ENCODE measurements around the gene PERM1.
"Not testable (repeated sequence)": the region's sequence is repeated elsewhere in the genome, so short reads cannot be mapped to it uniquely, and the experiment has no call there.

Gene PERM1

DNA sequence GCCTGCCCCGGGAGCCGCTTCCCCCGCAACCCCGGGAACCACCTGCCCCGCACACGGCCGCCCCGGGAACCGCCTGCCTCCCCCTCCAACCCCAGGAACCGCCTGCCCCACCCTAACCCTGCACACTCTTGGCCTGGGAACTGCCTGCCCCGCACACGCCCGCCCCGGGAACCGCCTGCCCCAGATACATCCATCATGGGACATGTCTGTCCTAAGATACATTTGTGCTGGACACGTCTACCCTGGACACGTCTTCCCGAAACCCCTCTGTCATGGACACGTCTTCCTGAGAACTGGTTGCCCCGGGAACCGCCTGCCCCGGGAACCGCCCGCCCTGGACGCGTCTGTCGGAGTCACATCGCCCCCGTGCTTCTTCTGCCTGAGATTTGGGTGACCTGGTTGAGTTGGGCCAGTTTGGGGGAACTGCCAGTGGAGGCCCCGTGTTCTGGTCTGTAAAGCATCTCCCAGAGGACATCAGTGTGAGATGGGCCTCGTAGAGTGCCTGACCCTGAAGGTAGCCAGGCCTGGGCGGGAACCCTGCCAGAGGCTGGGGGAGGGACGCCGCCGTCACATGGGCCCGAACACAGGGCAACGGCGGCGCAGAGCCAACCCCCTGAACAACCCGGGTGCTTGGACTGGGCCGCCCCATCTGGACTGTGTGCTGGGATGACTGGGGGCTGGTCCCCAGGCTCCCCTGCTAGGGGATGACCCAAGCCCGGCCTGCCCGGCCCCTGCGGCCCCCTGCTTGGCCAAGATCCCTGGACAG is 3.6 kb downstream of the PERM1 start:
- no peak for DNase-seq

DNA sequence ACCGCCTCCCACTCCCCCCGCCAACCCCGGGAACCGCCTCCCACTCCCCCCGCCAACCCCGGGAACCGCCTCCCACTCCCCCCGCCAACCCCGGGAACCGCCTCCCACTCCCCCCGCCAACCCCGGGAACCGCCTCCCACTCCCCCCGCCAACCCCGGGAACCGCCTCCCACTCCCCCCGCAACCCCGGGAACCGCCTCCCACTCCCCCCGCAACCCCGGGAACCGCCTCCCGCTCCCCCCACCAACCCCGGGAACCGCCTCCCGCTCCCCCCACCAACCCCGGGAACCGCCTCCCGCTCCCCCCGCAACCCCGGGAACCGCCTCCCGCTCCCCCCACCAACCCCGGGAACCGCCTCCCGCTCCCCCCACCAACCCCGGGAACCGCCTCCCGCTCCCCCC is 5.1 kb downstream of the PERM1 start:
- DNase-seq, result not testable (repeated sequence)

DNA sequence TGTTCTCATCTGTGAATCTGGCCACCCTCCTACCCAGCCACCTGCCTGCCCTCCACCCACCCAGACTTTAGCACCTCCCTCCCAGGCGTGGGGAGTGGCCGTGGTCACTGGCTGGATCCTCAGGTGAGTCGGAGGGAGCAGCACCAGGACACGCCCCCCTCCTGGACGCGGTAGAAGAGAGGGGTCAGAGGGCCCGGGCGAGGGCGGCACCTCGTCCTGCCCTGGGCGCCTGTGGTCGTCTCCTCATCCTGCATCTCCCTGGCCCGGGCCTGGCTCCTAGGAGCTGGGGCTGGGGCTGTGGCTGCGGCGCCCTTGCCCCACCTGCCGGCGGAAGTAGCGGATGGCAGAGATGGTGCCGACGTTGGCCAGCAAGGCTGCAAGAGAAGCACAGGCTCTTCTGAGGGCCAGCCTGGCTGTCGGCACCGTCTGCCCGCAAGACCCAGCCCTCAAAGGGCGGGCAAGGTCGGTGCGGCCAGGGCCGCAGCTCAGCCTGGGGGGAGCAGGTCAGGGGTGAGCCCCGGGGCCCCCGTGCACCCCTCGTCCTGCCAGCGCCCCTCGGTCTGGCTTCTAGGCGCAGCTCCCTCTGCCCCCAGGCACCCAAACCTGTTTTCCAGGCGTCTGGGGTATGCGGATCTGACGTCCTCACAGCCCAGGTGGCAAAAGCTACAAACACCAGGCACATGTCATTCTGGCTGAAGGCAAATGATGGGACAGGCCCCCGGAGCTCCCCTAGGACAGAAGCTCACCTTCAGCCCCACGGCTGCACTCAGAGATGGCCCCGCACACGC is 5.8 kb downstream of the PERM1 start:
- DNase-seq, result peak; percentile 39 to 49

DNA sequence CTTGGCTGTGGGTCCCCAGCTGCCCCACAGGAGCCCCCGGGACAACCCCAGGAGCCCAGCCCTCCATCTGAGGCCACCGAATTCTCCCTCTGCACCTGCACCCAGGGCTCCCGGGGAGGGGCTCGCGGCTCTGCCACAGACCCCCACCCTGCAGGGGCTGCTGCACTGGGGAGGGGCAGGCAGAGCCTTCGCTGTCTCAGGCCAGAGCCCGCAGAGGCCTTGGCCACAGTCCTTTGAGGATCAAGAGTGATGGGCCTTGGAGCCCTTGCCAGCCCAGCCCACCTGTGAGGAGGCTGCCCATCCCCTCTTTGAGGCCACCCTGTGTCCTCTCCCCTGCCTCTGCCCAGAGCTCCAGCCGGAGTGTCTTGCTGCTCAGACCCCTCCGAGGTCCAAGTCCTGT is 6.5 kb downstream of the PERM1 start:
- DNase-seq, result no peak

DNA sequence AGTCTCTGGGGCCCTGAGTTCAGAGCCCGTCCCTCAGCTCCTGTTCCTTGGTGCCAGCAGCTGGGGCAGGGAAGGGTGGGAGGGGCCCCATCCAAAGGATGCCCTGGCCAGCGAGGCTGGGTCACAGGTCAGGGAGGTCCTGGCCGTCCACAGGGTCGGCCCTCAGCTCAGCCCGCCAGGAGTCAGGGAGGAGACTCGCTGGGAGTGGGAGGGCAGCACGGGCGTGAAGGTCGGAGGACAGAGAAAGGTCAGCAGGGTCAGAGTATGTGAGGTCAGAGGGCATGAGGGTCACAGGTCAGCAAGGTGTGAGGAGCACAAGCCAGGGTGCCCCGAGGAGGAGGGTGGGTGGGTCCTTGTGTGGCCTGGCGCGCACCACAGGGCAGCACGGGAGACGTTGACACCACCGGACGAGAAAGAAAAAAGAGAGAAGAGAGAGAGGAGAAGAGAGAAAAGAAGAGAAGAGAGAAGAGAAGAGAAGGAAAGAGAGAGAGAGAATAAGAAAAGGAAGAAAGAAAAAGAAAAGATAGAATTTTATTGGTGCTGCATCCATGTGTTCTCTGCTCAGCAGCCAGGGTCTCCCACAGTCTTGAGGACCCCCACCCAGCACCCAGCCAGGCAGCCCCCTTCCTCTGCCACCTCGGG is 7.1 kb downstream of the PERM1 start:
- DNase-seq, result no peak

DNA sequence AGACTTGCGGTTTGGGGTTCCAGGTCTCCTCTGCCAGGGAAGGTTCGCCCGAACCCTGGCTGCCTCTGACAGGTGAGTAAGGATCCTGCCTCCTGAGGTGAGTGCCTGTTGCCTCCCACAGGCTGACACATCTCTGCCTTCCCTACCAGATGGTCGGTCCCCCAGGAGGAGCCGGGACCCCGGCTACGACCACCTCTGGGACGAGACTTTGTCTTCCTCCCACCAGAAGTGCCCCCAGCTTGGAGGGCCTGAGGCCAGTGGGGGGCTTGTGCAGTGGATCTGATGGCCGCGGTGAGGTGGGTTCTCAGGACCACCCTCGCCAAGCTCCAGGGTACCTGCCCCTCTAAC is 7.6 kb downstream of the PERM1 start:
- no peak for DNase-seq

DNA sequence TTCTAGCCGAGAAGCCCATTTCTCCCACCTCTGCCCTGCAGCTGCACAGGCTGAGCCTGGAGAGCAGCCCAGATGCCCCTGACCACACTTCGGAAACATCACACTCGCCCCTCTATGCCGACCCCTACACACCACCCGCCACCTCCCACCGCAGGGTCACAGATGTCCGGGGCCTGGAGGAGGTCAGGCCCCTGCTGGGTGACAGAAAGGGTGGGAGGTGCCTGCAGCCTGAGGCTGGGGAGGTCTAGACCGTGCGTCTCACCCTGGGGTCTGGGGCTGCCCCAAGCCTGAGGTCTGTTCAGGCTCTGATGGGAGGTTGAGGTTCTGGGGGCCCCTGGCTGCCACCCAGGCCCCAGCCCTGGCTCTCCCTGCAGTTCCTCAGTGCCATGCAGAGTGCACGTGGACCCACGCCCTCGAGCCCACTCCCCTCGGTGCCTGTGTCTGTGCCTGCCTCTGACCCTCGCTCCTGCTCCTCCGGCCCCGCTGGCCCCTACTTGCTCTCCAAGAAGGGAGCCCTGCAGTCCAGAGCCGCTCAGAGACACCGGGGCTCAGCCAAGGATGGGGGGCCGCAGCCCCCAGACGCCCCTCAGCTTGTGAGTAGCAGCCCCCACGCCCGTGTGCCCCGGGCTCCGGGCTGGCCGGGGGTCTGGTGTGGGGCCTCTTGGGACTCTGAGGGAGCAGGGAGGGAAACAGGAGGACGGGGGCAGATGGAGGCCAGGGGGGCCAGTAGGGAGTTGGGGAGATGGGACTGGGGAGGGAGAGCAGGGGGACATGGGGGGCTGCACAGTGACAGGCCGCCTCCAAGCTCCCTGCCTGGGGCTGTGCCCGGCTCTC is 8.2 kb downstream of the PERM1 start:
- DNase-seq, result no peak

DNA sequence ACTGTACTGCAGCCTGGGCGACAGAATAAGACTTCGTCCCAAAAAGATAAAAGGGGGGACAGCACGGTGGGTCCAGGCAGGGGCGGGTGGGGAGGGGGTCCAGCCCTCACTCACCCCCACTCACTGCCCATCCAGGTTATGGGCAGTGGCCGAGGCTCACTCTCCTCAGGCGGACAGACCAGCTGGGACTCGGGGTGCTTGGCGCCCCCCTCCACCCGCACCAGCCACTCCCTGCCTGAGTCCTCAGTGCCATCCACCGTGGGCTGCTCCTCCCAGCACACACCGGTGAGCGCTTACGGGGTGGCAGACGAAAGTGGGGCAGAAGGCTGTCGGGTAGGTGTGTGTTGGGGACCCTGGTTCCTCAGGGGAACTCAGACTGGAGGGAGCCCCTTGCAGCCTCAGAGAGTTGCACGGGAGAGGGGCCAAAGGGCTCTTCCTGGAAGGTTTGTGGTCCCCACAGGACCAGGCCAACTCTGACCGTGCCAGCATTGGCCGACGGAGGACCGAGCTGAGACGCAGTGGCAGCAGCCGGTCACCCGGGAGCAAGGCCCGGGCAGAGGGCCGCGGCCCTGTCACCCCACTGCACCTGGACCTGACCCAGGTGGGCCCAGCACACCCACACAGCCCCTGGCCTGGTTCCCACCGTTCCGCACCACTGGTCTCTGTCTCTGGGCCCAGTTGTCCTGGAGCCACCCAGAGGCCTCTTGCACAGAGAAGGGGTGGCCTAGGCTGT is 9.0 kb downstream of the PERM1 start:
- no peak for DNase-seq

DNA sequence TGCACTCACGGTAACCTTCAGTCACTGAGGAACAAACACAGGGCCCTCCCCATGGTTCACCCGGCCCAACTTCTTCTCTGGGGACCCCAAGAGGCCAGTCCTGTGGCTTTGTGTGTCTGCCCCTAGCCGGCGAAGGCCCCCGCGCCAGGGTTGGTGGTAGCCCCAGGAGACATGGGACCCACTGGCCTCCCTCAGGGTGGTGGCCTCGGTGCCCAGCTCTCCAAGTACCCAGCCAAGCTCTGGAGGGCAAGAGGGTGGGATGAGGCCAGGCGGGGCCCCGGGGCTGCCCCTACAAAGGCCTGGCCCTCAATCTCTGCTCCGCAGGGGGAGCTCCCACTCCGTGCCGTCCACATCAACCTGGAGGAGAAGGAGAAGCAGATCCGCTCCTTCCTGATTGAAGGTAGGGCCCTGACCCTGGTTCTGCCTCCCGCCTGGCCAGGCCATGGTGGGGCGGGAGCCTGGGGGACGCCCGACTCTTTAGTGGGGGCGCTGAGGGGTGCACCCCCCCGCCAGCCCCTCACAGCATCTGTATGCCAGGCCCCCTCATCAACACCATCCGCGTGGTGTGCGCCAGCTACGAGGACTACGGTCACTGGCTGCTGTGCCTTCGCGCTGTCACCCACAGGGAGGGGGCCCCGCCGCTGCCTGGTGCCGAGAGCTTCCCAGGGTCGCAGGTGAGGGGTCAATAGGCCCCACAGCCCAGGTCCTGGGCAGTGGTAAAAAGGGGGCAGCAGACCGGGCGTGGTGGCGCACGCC is 10.0 kb downstream of the PERM1 start:
- no peak for DNase-seq

DNA sequence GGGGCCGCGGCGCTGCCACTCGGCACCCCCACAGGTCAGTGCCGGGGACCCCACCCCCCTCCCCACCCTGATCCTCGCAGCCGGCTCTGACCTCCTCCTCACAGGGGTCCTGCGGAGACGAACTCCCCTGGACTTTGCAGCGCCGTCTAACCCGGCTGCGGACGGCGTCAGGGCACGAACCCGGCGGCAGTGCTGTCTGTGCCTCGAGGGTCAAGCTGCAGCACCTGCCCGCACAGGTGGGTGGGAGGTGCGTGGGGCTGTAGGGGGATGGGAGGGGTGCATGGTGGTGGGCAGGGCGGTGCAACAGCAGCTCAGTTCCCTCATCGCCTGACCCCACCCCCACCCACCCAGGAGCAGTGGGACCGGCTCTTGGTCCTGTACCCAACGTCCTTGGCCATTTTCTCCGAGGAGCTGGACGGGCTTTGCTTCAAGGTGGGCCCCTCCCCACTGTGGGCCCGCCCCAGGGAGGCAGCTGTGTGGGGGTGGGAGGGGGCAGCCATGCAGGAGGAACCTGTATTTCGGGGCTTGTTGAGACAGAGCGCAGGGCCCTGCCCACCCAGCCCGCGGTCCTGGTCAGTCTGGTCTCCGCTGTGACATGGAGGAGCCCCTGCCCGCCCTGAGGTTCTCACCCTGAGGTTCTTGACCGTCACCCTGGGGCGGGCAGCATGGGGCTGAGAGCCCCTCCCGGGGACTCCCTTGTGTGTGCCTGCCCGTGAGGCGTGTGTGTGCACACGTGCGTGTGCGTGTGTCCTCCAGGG is 10.7 kb downstream of the PERM1 start:
- no peak for DNase-seq

DNA sequence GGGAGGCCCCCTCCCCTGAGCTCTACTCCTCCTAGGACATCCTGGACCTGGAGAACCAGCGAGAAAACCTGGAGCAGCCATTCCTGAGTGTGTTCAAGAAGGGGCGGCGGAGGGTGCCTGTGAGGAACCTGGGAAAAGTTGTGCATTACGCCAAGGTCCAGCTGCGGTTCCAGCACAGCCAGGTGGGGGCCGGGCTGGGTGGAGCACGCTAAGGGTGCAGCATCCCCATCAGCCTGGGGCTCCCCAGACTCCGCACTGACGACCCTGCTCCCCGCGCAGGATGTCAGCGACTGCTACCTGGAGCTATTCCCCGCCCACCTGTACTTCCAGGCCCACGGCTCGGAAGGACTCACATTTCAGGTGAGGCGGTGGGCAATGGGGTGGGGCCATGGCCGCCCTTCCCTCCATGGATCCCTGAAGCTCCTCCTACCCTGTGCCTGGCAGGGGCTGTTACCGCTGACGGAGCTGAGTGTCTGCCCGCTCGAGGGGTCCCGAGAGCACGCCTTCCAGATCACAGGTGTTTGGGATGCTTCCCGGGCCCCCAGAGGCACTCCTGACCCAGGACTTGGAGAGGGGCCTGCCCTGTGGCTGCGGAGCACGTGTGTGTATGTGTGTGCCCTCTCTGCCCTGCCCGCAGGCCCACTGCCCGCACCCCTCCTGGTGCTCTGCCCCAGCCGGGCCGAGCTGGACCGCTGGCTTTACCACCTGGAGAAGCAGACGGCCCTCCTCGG is 11.5 kb downstream of the PERM1 start:
- DNase-seq, result no peak

DNA sequence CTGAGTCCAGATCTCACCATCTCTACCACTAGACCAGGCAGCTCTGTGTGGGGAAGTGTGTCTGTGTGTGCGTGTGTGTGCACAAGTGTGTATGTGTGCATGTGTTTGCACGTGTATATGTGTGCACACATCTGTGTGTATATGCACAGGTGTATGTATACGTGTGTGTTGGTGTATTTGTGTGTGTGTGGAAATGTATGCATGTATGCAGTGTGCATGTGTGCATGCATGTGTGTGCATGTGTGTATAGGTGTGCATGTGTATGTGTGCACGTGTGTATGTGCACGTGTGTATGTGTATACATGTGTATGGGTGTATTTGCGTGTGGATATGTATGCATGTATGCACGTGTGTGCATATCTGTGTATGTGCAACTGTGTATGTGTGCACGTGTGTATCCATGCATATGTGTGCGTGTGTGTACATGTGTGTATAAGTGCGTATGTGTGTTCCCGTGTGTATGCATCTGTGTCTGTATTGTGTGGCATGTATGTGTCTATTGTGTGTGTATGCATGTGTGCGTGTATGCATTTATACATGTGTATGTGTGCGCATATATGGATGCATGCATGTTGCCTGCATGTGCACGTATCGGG is 12.5 kb downstream of the PERM1 start:
- DNase-seq, result no peak

DNA sequence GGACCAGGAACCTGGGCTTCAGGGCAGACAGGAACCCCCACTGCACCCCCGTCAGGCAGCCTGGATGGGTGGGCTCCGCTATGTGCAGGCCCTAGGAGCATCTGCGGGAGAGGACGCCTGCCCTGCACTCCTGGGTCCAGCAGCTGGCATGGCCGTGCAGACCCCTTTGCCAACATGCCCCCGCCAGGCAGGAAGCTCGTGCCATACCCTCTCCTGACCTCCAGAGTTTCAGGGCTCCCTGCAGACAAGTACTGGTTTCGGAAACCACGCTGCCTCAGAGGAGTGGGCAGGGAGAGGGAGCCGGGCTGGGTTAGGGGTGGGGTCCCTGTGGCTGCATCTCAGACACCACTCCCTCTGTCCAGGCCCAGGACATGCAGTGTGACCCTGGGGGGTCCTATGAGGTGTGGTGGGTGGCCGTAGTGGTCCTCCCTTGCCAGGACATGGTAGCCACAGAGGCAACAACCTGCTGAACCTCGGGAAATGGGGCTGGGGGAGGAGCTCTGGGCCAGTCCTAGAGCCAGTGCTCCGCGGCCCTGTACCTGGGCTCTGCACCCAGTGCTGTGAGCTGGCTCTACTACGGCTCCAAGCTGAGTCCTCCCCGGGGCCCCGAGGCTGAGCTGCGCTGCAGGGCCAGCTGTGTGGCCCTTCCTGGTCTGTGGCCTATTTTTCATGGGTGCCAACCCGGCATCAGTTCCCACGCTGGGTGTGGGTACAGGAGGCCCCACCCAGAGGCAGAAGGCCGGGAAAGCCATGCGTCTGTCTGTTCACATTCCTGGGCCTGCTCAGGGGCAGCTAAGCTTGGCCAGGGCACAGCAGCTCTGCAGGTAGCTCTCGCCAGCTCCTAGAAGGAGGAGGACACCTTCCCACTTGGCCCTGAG is 14.2 kb downstream of the PERM1 start:
- DNase-seq, result no peak

DNA sequence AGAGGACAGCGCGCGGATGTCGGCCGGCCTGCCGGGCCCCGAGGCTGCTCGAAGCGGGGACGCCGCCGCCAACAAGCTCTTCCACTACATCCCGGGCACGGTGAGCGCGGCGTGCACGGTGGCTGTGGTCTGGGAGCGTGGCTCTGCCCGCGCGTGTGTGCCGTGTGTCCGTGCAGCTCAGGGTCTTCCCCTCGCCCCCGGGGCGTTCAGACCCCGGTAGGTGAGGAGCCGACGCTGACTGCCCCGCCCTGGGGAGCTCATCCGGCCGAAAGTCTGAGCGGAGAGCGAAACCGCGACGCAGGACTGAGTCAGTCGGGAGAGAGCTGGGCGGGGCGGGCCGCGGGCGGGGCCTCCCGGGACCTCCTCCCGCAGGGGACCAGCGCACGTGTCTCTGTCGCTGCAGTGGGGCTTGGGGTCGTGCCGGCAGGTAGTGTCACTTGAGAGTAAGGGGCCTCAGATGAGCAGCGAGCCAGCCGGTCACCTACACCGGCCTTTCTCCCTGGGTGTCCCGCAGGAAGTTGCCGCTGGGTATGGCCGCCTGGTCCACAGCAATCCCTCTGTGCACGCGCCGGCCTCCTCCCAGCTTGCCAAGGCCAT is 15.1 kb downstream of the PERM1 start:
- peak in 1 of 2 experiments; percentile 6 for DNase-seq

DNA sequence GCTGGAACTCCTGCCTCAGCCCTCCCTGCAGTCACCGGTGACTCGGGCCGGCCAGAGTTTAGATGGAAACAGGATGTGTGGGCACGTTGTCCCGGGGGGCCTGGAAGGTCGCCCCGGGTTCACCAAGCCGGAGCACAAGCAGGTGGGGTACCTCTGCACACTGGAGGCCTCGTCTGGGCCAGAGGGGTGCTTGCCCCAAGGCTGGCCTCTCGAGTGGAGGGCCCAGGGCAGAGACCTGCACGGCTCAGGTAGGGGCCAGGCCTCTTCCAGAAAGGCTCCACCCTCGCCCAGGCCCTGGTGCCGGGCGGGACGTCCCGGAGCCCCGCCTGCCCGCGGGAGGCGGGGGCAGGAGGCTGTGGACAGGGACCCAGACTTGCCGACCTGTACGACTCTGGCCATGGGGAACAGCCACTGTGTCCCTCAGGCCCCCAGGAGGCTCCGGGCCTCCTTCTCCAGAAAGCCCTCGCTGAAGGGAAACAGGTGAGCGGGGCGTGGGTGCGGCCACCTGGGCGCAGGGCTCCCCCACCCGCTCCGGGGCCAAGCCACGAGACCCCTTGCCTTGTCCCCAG is 15.7 kb downstream of the PERM1 start, which contains the start of gene PLEKHN1:
TSS of gene PLEKHN1 (plus strand) at position 348 of the 569 bp plus-strand sequence. CDS start at position 398, 50 bp downstream.
- no peak for DNase-seq

DNA sequence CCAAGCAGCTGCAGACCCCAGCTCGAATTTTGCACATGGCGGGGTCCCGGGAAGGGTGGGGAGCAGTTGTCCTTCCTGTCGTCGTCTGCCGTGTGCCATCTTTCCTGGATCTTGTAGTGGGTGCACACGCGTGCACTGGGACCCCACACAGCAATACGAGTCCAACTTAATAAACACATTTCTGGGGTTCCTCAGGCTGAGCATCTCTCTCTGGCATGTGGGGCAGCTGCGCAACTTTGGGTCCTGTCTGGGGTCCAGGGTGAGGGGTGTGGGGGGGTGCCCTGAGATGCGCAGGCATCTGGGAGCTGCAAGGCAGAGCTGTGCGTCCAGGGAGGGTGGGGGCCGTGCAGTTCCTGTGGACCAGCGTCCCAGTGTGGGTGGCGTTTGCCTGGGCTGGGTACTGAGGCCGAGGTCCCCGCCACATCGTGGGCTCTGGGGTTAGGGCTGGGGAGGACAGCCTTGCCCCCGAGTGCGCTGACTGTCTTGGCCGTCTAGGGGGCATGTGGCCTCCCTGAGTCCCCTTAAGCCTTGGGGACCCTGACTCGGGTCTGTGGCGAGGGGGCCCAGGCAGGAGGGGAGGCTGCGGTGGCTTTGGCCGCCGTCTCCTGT is 16.3 kb downstream of the PERM1 start:
- DNase-seq, result no peak
